GM12801 (cell line): Measurements from ENCODE around the gene HIP1.

ENCODE experiments used
- CTCF ChIP-seq: IDR thresholded peaks from one replicate; pipeline ENCODE4 v1.5.1; 2011; ENCODE audit warnings: control low read depth; ENCODE audit not compliant: insufficient read length; ENCODE audit errors: extremely low read depth

Gene HIP1

DNA sequence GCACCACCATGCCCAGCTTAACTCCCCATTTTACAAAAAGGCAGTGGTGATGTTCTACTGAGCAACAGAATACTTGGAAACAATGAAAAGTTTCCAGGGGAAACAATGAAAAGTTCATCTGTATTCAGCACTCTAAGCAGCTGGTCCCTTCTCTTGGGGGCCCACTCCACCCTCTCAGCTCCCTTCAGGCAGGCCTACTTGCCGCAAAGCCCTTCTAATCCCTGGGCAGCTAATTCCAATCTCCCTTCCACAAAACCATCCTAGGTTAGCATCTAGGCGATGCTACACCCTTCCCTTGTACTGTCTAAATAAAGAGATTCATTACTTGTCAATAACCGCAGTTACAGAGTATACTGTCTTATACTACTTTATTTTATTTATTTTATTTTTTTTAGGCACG is 167.5 kb downstream of the HIP1 start:
- TF ChIP-seq CTCF, result no peak

GRCh38 chr7:75567948-75568595 is 170.7 kb downstream of the HIP1 start:
- TF ChIP-seq CTCF, result no peak

DNA sequence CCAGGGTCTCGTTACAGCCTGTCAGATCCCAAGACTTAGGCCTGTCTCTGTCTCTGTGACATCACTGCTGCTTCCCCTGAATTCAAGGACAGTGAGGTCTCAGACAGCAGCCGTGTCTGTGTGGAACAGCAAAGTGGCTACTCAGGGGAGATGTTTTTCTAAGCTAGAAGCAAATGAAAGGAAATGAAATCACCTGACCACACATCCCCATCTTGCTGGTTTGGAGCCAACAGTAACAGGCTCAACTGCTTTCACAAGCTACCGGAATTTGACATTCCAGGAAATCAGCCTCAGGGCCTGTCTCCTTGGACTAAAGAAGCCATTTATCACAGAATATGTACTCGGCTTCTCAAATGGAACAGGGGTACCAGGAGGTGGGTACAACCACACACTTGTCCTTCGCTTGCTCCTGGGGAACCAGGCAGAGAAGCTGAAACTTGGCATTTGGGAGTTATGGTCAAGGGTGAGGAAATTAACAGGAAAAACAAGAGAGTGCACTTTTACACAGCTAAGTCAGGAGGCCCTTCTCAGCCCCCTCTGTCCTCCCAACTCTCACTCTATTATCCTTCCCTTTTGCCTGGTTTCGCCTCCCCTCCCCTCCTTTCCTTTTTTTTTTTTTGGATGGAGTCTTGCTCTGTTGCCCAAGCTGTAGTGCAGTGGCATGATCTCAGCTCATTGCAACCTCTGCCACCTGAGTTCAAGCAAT is 173.5 kb downstream of the HIP1 start:
- TF ChIP-seq CTCF, result no peak

- TF ChIP-seq CTCF, result no peak
Measured at GRCh38 chr7:75563171-75563570, 175.6 kb downstream of the HIP1 start.

DNA sequence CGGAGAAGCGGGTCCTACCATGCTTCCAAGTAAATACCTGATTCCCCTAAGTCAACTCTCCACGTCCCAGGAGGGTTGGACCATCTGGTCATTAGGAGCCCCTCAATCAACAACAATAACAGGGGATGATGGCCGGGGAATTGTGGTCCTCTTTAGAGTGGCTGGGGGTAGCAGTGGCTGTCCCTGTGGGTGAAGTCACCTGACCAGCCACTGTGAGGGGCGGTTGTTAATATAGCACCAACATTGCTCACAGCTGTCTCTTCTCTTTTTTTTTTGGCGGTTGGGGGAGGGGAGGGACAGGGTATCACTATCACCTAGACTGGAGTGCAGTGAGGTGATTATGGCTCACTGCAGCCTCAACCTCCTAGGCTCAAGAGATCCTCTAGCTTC is 178.8 kb downstream of the HIP1 start:
- TF ChIP-seq CTCF, result no peak

DNA sequence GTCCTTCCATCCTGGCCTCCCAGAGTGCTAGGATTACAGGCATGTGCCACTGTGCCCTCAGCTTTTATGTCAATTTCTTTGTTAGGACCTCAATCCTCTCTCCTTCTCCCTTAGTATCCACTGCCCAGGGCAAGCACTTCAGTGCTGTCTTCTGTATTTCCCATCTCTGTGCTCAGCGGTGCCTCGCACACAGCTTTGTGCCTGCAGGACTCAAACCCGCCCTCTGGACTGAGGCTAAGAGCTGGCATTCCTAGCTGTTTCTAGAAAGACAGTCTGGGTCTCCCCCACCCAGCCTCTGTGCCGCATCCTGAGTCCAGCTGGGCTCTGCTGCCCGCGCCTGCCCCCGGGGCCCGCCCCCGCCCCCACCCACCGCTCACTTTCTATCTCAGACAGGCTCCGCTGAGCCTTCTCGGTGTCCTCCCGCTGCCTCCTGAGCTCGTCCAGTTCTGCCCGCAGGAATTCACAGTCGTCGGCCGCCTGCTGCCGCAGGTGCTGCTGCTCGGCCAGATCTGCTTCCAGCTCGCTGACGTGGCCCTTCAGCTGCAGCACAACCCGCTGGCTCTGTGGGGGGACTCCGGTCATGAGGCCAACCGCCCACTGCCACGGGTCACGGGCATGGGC is 179.3 kb downstream of the HIP1 start:
- no peak for TF ChIP-seq CTCF

GRCh38 chr7:75555736-75556135 is 183.0 kb downstream of the HIP1 start:
- no peak for TF ChIP-seq CTCF
